Measurements from ENCODE around the gene TFCP2L1.

TFCP2L1 gene

DNA sequence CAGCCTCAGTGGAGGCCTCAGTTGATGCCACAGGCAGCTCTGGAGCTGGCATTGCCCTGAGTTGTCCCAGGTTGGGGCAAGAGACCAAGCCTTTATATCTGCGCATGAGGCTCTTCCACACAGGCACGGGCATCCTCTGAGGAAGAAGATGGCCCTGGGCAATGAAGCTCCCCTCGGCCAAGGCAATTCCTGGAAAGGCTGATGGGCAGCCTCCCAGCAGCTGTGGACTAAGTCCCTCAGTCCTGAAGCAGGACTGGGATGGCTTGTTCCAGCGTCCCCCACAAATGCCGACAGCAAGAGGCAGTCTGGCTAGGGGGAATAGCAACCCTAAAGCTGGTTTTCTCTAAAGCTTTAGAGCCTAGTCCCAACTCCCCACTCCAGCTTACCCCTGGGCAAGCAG, 90.0 kb downstream of the TFCP2L1 start:
- DNase-seq = no peak

DNA sequence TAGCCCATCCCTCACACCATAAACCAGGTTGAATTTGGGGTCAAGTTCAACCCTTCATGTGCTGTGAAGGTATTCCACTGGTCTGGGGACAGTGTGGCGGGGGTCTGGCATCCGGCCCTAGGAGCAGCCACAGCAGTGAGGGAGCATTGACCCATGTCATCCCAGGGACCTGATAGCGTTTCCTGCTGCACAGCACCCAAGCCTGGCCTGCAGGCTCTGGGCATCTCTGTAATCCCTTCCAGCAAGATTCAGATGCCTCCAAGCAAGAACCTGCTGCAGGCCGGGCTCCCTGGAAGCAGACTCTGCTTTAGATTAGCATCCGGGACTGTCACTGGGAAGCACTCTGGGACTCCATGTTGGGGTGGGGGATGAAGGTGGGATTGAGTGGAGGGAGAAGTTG, 90.4 kb downstream of the TFCP2L1 start:
- DNase-seq = no peak

DNA sequence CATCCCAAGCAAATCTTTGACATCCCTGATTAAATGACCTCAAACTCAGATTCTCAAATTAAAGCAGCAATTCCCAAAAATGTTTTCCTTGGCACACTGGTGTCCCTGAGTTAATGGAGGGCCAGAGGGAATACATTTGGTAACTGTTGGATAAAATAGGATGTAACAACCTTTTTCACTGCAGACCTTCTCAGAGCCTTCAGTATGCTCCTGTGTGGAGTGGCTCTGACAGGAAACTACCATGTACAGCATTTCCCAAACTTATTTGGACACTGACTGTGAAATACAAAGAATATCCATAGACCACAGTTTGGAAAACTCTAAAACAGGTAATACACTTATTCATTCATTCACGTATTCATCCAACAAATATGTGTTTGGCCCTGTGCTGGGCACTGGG, 91.8 kb downstream of the TFCP2L1 start:
- no peak for DNase-seq

- DNase-seq = no peak
These were observed 92.4 kb downstream of the TFCP2L1 start for GRCh38 chr2:121192576-121192975.

- no peak for DNase-seq
These were observed 93.5 kb downstream of the TFCP2L1 start for GRCh38 chr2:121191191-121192170.

DNA sequence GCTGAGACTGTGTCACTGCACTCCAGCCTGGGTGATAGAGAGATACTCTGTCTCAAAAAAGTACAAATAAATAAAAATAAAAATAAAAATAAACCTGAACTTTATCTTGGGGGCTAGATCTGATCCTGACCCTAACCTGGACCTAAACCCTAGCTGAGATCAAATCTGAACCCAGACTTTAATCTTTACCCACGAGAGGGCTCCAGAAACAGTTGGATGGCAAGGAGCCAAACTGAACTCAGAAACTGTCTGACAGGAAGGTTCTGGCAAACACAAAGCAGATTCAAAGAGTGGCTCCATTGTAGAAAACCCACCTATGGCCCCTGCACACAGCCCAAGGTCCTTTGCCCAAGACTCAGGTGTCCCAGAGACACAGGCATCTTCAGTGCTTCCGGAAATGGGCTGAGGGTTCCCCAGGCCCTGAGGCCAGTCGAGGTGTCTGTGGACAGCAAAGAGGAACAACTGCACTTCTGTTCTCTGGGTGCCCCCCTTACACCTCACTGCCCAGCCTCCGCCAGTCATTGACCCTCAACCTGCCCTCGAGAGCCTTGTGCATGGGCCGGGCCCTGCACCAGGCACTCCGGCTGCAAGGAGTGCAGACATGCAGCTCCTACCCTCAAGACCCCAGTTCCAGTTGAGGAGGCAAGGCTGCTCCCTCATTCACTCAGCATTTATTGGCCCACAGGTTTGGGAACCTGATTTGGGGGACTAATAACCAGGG, 95.2 kb downstream of the TFCP2L1 start:
- DNase-seq = no peak

- DNase-seq = no peak
These were observed 96.0 kb downstream of the TFCP2L1 start for GRCh38 chr2:121189011-121189410.

DNA sequence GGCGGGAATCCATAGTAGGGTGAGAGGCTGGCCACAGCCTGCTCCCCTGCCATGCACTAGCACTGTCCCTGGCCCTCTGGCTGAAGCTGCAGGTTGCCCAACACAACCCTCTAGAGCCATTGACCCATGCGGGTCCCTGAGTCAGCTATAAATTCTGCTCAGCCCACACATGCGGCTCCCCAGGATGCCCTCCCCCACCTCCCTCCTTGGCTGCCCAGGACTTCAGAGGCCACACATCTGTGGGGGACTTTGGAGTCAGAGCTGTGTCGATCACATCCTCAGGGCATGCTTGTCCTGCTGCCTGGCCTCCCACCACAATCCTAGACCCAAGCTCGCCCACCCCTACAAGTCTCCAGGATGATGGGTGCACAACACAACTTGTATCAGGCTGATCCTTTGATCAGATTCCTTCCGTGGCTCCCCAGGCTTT, 97.0 kb downstream of the TFCP2L1 start:
- DNase-seq = no peak

DNA sequence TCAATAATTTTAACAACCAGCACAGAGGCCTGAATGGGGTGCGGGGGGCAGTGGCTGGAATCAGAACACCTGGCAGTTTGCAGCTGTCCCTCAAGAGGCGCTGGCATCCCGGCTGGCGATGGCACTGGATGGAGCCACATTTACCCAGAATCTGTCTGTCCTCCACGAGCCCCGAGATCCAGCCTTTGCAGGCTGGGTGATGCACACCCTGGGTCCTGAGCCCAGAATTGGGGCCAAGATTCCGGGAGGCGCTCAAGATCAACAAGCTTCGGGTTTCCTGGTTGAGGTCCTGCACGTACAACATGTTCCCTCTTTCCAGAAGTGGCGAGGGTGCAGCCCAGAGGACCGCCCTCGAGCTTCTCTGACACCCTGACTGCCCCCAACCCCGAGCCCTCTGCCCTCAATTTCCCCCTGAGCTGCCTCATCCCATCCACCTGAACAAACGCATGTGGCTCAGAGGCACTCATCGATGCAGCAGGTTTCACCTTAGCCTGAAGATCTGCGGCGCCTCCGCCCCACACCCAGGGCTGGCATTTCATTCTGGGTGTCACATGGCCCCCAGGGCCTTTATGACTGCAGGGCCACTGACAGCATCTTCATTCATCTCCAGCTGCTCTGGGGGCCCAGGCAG, 97.5 kb downstream of the TFCP2L1 start:
- no peak for DNase-seq

GRCh38 chr2:121186261-121186660, 98.7 kb downstream of the TFCP2L1 start:
- DNase-seq = no peak

- DNase-seq = no peak
These were observed 99.4 kb downstream of the TFCP2L1 start for GRCh38 chr2:121185571-121186074.

DNA sequence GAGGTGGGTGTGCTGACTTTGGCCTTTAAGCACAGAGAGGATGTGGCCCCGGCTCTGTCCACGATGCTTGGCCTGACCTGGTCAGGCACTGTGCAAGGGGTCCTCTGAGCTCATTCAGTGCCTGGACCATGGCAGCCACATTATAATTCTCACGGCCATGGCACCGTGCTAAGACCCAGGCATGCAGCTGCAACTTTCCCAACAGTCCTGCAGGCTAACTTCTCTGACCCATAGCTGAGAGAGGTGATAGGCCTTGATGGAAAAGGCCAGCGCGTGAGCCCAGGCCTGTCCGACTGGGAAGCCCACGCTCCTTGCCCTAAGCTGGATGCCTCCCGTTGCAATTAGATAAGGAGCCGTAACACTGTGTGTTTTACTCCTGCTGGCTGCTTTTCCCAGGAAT, 99.9 kb downstream of the TFCP2L1 start:
- no peak for DNase-seq

DNA sequence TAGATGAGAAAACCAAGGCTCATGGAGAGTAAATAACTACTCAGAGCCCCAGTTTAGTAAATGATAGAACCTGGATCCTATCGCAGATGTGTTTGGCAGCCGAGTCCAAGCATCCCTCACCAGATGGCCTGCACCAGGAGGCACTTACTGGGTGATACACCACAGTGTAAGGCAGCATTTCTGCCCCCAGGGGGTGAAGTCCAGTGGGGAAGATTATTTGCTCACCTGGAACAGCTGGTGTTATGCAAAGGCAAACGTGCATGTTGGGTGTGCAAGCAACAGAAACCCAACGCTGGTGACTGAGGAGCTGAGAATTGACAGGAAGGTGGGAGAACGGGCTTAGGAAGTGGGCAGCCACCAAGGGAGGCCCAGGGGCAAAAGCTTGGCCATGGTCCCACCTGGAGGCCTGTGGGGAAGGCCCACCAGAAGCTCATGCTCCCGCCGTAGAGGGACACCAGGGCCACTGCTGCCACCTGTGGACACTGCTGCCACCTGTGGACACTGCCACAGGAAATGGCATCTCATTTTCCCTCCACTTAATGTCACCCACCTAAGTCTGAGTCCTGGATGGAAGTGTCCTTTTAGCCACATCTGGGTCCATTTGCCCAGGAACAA, 100.6 kb downstream of the TFCP2L1 start:
- DNase-seq = no peak

DNA sequence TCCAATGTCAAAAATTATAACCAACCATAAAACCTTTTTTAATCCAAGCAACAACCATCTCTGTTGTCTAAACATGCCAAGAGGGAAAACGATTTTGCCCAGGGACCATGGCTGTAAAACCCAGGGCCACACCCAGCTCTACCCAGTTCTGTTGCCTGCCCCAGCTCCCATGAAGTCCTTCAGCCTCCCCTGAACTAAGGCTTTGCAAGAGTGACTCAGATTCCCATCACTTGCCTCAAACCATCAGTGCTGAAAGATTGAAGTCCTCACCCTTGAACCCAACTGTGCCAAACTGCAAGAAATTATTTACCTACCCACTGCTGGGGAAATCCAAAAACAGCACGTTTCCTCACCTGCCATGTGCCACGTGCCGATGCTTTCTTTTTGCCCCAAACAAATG, 102.5 kb downstream of the TFCP2L1 start:
- DNase-seq = no peak

- DNase-seq = no peak
These were observed 105.5 kb downstream of the TFCP2L1 start for GRCh38 chr2:121179467-121179866.

DNA sequence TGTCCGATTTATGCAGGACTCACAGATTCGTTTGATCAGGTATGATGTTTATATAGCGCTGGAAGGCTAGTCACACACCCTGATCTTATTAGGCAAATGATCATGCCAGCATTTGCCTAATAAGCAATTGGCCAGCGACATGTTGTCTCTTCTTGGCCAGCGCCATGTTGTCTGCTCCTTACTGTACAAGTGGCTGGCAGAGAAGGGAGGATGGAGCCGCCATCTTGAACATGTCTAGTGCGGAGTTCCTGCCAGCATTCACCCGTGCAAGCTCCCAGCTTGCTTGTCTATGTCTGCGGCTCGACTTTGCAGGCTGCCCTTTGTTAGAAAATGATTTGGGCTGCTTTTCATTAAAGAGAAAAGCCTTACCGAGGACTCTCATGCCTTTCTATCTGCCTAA, 106.3 kb downstream of the TFCP2L1 start:
- DNase-seq = no peak

GRCh38 chr2:121177896-121178295, 107.1 kb downstream of the TFCP2L1 start:
- no peak for DNase-seq

DNA sequence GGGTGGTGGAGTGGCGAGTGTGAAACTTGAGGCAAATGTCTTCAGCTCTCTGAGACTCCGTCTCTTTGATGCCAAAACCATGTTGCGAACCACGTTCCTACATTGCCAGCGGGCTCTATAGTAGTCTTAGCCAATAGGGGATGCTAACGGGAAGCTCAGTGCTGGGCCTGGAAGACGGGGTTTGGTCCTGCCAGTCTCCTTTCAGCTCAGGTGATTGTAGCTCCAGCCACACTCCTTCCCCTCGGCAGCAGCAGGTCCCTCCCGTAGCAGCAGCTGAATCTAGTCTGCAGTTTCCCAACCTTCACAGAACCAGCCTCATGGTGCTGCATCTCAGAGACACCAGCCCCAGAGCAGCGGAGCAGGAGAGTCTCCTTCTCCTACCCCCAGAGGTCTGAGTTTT, 109.7 kb downstream of the TFCP2L1 start:
- DNase-seq = no peak

- no peak for DNase-seq
These were observed 111.2 kb downstream of the TFCP2L1 start for GRCh38 chr2:121173806-121174205.

DNA sequence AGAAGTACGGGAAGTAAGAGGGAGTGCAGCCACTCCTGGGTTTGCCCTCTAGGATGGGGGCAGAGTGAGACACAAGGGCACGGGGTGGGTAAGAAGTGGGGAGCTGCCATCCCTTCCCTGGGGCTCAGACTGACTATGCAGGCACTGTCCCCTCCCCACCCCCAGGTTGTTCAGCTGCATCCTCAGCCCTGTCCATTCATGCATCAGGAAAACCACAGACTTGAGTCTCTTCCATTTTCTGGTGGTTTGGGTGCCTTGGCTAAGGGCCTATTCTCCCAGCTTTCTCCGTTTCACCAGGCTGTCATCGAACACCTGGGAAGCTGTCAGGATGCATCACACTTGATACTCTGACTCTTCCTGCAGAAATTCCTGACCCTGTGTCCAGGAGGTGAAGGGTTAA, 111.9 kb downstream of the TFCP2L1 start:
- DNase-seq = no peak

- no peak for DNase-seq
These were observed 112.5 kb downstream of the TFCP2L1 start for GRCh38 chr2:121172456-121172855.

- no peak for DNase-seq
These were observed 113.3 kb downstream of the TFCP2L1 start for GRCh38 chr2:121171625-121172119.

GRCh38 chr2:121170577-121170976, 114.4 kb downstream of the TFCP2L1 start:
- no peak for DNase-seq
